ENCODE measurements around the gene BCL2L15.

Gene BCL2L15

DNA sequence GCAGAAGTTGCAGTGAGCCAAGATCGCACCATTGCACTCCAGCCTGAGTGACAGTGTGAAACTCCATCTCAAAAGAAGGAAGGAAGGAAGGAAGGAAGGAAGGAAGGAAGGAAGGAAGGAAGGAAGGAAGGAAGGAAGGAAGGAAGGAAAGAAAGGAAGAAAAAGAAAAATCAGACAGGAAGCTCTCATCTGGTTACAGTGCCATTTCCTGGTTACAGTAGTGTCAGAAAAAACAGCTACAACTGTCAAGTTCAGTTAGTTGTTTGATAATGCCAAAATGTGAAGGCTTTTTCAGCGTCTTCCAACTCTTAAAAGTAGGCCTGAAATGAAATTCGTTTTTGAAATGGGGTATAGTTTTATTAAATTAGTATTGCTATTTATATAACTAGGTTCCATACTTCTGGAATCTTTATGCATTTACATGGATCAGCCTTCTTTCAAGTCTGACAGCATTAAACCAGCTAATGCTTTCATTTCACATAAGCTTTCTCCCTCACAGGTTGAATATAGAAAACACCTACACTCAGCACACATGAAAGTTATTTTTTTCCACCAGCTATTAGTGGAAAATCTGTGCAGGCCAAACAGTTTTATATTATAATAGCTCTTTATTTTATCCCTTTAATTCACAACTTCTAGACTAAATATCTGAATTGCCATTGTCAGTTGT is 37.1 kb downstream of the BCL2L15 start:
- Histone ChIP-seq H3K9me3 (ENCODE audit: control insufficient read depth, insufficient read depth, low read depth, low read length) (peaks cover 6% of the 10 kb centered on the region; the same call in 1 of the 2 replicates), H3K27me3 (ENCODE audit: control insufficient read depth, insufficient read depth, low read length) (no peaks in the 10 kb centered on the region), H3K4me1 (ENCODE audit: control insufficient read depth, insufficient read depth, low read length) (no peaks in the 10 kb centered on the region), H3K27ac (ENCODE audit: low read depth, low read length) (no peak overlapping the region), H3K36me3 (ENCODE audit: control insufficient read depth, insufficient read depth, low read length) (no peaks in the 10 kb centered on the region), H3K4me3 (ENCODE audit: low read depth, low read length) (no peak overlapping the region), H3K9ac (ENCODE audit: low read length) (no peak overlapping the region)

DNA sequence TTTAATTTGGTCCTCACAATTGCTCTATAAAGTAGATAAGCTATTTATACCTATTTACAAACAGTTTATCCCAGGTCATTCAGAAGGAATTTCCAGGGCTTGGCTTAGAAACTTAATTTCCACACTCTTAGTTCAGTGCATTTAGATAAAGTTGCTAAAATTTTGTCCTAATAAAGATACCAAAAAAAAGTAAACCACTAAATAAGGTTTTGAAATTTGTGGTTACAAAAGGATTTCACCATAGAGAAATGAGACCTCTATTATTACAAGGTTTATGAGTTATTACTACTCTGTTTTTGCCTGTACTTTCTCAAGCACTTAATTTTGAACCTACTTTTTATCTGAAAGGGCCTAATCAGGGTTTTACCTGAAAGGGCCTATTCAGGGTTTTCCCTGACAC is 38.3 kb downstream of the BCL2L15 start:
- Histone ChIP-seq H3K9ac (ENCODE audit: low read length) (no peak overlapping the region), H3K4me3 (ENCODE audit: low read depth, low read length) (no peak overlapping the region), H3K9me3 (ENCODE audit: control insufficient read depth, insufficient read depth, low read depth, low read length) (peaks cover 6% of the 10 kb centered on the region; the same call in 1 of the 2 replicates), H3K4me1 (ENCODE audit: control insufficient read depth, insufficient read depth, low read length) (no peaks in the 10 kb centered on the region), H3K36me3 (ENCODE audit: control insufficient read depth, insufficient read depth, low read length) (no peaks in the 10 kb centered on the region), H3K27ac (ENCODE audit: low read depth, low read length) (no peak overlapping the region), H3K27me3 (ENCODE audit: control insufficient read depth, insufficient read depth, low read length) (no peaks in the 10 kb centered on the region)

DNA sequence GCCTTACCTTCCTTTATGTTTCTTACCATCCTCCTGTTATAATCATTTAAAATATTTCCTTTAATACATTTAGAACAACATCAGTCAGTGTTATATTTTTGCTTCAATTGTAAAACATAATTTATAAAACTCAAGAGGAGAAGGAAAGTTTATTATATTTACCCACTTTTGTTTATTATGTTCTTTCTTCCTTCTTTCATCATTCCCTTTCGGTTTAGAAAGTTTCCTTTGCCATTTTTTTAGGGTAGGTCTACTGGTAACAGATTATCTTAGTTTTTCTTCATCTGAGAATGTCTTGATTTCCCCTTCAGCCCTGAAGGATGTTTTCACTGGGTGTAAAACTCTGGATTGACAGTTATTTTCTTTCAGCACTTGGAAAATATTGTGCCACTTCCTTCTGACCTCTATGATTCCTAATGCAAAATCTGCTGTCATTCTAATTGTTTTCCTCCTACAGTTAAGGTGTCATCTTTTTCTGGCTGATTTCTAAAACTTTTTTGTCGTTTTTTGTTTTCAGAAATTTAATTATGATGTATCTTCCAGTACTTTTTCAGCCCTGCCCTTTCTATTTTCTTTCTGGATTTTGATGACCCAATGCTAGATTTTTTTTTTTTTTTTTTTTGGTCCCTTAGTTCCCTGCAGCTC is 40.9 kb downstream of the BCL2L15 start:
- Histone ChIP-seq H3K4me1 (ENCODE audit: control insufficient read depth, insufficient read depth, low read length) (no peaks in the 10 kb centered on the region), H3K4me3 (ENCODE audit: low read depth, low read length) (no peak overlapping the region), H3K27me3 (ENCODE audit: control insufficient read depth, insufficient read depth, low read length) (no peaks in the 10 kb centered on the region), H3K27ac (ENCODE audit: low read depth, low read length) (no peak overlapping the region), H3K36me3 (ENCODE audit: control insufficient read depth, insufficient read depth, low read length) (no peaks in the 10 kb centered on the region), H3K9me3 (ENCODE audit: control insufficient read depth, insufficient read depth, low read depth, low read length) (peaks cover 6% of the 10 kb centered on the region; the same call in 1 of the 2 replicates), H3K9ac (ENCODE audit: low read length) (no peak overlapping the region)

DNA sequence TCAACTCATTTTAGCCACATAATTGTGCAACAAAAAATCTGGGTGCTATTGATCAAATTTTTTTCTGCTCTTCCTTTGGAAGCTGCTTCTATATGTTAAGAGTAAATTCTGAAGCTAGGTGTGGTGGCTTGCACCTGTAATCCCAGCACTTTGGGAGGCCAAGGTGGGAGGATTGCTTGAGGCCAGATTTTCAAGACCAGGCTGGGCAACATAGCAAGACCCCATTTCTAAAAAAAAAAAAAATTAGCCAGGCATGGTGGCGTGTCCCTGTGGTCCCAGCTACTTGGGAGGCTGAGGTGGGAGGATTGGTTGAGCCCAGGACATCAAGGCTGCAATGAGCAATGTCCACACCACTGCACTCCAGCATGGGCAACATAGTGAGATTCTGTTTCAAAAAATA is 50.8 kb downstream of the BCL2L15 start:
- H3K9me3 ChIP-seq (ENCODE audit: control insufficient read depth, insufficient read depth, low read depth, low read length): no peaks in the 10 kb centered on the region
- no peak overlapping the region for H3K4me3 ChIP-seq (ENCODE audit: low read depth, low read length)
- H3K27ac ChIP-seq (ENCODE audit: low read depth, low read length): no peak overlapping the region
- no peaks in the 10 kb centered on the region for H3K27me3 ChIP-seq (ENCODE audit: control insufficient read depth, insufficient read depth, low read length)
- no peak overlapping the region for H3K9ac ChIP-seq (ENCODE audit: low read length)
- no peaks in the 10 kb centered on the region for H3K36me3 ChIP-seq (ENCODE audit: control insufficient read depth, insufficient read depth, low read length)
- no peaks in the 10 kb centered on the region for H3K4me1 ChIP-seq (ENCODE audit: control insufficient read depth, insufficient read depth, low read length)

DNA sequence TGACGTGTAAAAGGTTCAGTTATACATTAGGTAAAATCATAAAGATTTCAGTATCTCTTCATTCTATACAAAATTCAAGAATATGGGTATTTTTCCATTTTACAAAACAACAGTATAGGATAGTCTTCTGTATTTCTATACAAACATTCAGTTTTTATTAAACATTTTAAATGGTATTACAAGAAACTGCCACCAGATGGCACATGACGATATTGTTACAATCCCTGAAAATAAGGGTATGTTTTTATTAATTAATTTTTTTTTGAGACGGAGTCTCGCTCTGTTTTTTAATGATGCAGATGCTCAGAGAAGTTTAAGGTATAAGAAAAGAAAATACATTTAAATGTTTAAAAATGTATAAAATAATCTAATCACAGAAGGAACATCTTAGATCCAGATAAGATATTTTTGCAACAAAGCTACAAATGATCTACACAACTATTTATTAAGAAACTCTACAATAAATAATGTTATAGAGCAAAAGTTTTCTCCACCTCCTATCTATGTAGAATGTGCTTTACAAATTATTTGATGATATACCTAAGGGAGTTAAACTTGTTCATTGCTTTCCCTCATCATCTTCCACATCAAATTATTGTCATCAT is 51.6 kb downstream of the BCL2L15 start:
- no peak overlapping the region for H3K27ac ChIP-seq (ENCODE audit: low read depth, low read length)
- no peaks in the 10 kb centered on the region for H3K9me3 ChIP-seq (ENCODE audit: control insufficient read depth, insufficient read depth, low read depth, low read length)
- H3K36me3 ChIP-seq (ENCODE audit: control insufficient read depth, insufficient read depth, low read length): no peaks in the 10 kb centered on the region
- no peaks in the 10 kb centered on the region for H3K4me1 ChIP-seq (ENCODE audit: control insufficient read depth, insufficient read depth, low read length)
- no peak overlapping the region for H3K4me3 ChIP-seq (ENCODE audit: low read depth, low read length)
- H3K27me3 ChIP-seq (ENCODE audit: control insufficient read depth, insufficient read depth, low read length): no peaks in the 10 kb centered on the region
- H3K9ac ChIP-seq (ENCODE audit: low read length): no peak overlapping the region

DNA sequence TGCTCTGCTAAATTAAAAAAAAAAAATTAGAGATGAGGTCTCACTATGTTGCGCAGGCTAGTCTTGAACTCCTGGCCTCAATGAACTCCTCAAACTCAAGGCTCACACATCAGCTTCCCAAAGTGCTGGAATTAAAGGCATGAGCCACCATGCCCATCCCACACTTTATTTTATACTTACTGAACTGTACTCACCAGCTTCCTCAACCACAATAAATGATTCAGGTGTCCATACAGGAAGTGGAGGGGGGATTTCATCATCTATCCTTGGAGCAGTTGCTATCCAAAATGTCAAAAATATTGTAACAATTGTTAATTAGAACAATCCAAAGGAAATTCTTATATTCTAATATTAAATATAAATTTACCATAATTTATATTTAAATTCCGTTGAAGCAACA is 52.7 kb downstream of the BCL2L15 start:
- Histone ChIP-seq H3K36me3 (ENCODE audit: control insufficient read depth, insufficient read depth, low read length) (no peaks in the 10 kb centered on the region), H3K4me1 (ENCODE audit: control insufficient read depth, insufficient read depth, low read length) (no peaks in the 10 kb centered on the region), H3K9ac (ENCODE audit: low read length) (no peak overlapping the region), H3K9me3 (ENCODE audit: control insufficient read depth, insufficient read depth, low read depth, low read length) (no peaks in the 10 kb centered on the region), H3K4me3 (ENCODE audit: low read depth, low read length) (no peak overlapping the region), H3K27me3 (ENCODE audit: control insufficient read depth, insufficient read depth, low read length) (no peaks in the 10 kb centered on the region), H3K27ac (ENCODE audit: low read depth, low read length) (no peak overlapping the region)
